Coronary artery (tissue), 2 donors: Measurements from ENCODE around the gene TNFRSF12A.
A peak's percentile ranks its signal among the peaks of the same experiment; 100 is the strongest.

ENCODE experiments used
- DNase-seq: peaks from one replicate; pipeline ENCODE4 v3.0.0-alpha.2; 2017; ENCODE audit warnings: low spot score
- H3K27ac ChIP-seq, 2 donors: fragments of 200-600 bp; sonication (generic); one replicate each; pipeline ENCODE4 v1.5.1; 2016 to 2019
- H3K4me3 ChIP-seq: fragments of 200-600 bp; sonication (generic); 2 replicates; pipeline ENCODE4 v1.5.1; 2016; ENCODE audit warnings: mild to moderate bottlenecking, moderate library complexity
- TF ChIP-seq, protein P1 (sequence below): fragments of 200-600 bp; sonication (generic); IDR thresholded peaks from one replicate; pipeline ENCODE4 v1.5.1; 2019; ENCODE audit warnings: antibody characterized with exemption

Gene TNFRSF12A, protein sequence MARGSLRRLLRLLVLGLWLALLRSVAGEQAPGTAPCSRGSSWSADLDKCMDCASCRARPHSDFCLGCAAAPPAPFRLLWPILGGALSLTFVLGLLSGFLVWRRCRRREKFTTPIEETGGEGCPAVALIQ

DNA sequence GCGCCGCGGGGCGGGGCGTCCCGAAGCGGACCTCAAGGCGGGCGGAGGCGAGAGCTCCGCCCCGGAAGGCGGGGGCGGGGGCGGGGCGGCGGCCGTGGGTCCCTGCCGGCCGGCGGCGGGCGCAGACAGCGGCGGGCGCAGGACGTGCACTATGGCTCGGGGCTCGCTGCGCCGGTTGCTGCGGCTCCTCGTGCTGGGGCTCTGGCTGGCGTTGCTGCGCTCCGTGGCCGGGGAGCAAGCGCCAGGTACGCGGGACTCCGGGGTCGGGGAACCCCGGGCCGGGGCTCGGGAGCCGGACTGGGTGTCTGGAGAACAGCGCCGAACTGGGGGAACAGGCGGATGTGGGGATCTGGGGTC is at the start of gene TNFRSF12A:
Gene TNFRSF12A, plus strand, starts transcription at position 122 of the 357 bp plus-strand sequence. Its CDS starts 30 bp downstream, at position 152.
- TF ChIP-seq, protein P1, sequence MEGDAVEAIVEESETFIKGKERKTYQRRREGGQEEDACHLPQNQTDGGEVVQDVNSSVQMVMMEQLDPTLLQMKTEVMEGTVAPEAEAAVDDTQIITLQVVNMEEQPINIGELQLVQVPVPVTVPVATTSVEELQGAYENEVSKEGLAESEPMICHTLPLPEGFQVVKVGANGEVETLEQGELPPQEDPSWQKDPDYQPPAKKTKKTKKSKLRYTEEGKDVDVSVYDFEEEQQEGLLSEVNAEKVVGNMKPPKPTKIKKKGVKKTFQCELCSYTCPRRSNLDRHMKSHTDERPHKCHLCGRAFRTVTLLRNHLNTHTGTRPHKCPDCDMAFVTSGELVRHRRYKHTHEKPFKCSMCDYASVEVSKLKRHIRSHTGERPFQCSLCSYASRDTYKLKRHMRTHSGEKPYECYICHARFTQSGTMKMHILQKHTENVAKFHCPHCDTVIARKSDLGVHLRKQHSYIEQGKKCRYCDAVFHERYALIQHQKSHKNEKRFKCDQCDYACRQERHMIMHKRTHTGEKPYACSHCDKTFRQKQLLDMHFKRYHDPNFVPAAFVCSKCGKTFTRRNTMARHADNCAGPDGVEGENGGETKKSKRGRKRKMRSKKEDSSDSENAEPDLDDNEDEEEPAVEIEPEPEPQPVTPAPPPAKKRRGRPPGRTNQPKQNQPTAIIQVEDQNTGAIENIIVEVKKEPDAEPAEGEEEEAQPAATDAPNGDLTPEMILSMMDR = no peak
- peak; percentile 88 for DNase-seq
- peak within 1 kb of the TSS; percentile 96 to 100 for H3K27ac ChIP-seq
- peak within 1 kb of the TSS; percentile 97 for H3K4me3 ChIP-seq

DNA sequence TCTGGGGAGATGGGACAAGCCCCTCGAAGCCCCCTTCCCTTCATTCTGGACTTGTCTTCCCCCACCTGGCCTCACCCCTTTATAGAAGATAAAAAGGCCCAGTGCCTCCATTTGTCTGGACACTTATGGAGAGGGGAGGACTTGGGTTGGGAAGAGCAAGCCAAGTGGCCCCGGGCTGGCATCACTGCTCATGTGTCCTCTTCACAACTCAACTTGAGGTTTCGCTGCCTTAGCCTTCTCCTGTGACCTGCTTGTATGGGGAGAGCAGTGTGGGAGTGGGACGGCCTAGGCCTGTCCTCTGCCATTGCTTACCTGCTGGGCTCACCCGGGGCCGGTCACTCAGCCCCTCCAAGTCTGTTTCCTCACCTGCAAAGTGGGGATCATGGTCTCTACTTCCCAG is 49.6 kb upstream of the TNFRSF12A start:
- TF ChIP-seq, protein P1 = no peak
- no peak for DNase-seq
- H3K4me3 ChIP-seq = peak overlapping the region; percentile 74
- H3K27ac ChIP-seq = no peak overlapping the region

DNA sequence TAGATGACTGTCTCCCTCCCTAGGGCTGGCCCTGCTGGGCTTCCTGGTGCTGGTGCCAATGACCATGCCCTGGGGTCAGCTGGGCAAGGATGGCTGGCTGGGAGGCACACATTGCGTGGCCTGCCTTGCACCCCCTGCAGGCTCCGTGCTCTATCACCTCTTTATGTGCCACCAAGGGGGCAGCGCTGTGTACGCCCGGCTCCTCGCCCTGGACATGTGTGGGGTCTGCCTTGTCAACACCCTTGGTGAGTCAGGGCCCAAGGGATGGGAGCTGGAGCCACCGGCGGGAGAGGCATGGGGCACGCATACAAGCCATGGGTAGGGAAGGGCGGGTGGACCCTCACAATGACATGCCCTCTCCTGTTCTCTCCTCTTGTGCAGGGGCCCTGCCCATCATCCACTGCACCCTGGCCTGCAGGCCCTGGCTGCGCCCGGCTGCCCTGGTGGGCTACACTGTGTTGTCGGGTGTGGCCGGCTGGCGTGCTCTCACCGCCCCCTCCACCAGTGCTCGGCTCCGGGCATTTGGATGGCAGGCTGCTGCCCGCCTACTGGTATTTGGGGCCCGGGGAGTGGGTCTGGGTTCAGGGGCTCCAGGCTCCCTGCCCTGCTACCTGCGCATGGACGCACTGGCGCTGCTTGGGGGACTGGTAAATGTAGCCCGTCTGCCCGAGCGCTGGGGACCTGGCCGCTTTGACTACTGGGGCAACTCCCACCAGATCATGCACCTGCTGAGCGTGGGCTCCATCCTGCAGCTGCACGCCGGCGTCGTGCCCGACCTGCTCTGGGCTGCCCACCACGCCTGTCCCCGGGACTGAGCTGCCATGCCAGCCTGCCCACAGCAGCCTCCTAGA is 48.8 kb upstream of the TNFRSF12A start:
- TF ChIP-seq, protein P1 = no peak
- no peak overlapping the region for H3K27ac ChIP-seq

DNA sequence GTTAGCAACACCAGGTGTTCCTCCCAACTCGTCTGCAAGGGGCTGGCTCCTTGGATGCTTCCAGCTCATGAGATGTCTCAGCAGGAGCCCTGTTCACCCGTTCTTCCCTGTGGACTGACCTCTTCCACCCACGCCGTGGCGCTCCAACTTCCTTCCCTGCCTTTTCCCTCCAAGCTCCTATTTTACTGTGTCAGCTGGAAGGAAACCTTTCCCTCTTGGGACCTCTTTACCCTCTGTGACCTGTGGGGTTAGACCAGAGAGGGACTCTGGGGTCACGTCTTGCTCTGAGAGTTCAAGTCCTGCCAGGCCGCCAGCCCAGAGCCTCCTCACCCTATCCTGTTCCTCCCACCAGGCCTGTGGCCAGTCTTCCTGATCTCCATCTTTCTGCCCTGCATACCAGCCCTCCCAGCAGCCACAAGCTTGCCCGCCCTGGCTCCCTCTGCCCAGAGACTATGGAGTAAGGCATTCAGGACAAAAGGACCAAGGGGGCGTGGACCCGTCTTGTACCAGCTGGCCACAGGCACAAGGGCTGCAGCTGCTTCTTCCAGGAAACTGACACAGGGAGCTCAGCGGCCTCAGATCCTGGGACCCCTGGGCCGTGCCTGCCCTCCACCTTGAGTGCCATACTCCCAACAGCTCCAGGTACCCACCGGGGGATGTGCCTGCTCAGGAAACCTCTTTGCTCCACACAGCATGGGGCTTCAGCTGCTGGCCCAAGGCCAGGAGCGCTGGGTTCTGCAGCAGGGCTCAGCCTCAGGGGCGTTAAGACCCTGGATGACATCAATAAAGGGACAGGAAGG is 48.0 kb upstream of the TNFRSF12A start:
- Histone ChIP-seq H3K4me3 (no peak overlapping the region), H3K27ac (no peak overlapping the region)
- TF ChIP-seq, protein P1 = no peak
- DNase-seq = no peak

More for the DNA sequence above, 48.8 kb upstream of the TNFRSF12A start:
- no peak for DNase-seq
- no peak overlapping the region for H3K4me3 ChIP-seq

DNA sequence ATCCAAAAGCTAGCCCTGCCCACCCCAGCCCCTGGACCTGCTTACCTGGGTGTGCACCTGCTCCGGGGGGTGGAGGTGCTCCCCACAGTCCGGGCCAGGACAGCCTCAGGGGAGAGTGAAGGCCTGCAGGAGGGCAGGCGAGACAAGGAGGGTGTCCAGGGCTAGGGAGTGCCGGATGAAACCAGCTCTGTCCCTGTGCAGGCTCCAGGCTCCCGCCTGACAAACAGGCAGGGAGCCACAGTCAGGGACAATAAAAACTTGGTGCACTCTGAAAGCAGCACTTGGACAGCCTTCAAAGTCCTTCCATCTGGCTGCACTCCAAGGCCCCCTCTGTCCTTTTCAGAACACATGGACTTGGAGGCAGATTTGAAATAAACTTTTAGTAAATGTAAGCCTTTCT is 47.1 kb upstream of the TNFRSF12A start:
- TF ChIP-seq, protein P1 = no peak
- no peak for DNase-seq
- no peak overlapping the region for H3K4me3 ChIP-seq
- no peak overlapping the region for H3K27ac ChIP-seq

DNA sequence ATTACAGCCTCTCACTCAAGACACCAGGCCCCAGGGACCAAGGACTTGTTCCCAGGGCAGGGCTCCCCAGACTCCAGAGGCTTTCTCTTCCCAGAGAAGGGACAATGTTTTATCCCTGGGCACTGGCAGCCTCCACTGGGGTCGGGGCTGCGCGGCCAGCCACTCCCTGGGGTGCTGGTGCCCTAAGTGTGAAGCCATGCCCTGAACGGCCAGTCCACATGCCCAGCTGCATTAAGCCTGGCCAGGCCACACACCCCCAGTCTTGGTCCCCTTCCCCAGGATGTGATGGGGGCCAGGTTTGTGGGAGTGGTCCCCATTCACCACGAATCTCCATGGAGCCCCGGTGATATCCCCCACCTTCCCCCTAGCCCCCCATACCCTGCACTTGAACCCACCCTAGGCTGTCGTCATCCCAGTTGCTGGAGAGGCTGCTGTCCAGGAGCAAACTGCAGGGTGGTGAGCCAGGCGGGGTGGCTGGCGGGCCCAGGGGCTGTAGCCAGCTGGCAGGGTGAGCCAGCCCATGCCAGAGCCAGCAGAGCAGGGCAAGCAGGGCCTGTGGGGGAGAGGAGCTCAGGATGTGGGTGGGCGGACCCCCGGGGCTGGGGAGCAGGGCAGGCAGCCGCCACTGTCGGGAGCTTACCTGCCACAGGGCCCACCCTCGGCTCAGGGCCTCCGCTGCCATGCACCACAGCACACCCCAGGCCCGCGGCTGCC is 46.4 kb upstream of the TNFRSF12A start:
- H3K27ac ChIP-seq = no peak overlapping the region
- DNase-seq = no peak
- H3K4me3 ChIP-seq = no peak overlapping the region
- TF ChIP-seq, protein P1 = no peak
